ENCODE measurements around the gene REV3L.

Gene REV3L

DNA sequence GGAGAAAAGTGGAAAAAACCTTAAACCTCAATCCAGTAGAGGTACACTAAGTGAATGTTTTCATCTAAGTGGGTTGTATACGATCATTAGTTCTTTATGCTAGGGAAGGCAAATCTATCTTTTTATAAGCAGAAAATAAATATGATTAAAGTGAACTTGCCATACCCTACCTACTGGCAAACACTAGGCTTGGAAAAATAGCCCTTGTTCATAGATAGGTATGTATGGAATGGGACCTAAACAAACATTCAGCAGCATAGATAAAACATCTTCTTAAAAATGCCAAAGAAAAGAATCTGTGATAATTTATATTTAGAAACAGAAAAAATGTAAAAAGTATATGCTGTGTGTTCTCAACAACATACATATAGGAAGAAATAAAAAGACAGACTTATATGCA, 18.8 kb downstream of the REV3L start:
- DNase-seq, result no peak

DNA sequence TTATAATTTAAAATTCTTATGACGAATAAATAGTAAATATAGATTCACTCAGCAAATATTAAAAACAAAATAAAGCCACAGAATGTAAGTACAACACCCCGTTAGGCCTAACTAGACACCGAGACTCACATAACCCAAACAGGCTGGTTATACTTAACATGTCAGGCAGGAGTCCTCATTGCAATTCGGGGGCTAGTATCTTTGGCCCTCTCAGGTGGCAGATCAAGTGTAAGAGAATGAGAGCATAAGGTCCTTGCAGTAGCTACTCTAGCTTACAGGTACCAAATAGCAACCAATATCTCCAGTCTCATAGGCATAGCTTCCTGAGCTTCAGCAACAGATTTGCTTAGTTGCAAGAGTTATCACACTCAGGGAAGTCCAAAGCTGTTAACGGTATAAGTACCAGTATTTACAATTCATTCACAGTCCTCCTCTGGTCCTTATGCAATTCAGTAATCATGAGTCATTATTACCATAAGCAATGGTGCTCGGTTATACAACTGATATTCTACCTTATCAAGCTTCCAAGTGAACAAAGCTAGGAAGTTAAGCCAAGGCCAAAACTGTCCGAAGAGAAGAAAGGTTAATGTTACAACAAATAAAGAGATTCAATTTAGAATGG, 20.1 kb downstream of the REV3L start:
- no peak for DNase-seq

GRCh38 chr6:111461860-111462259, 21.2 kb downstream of the REV3L start:
- no peak for DNase-seq

DNA sequence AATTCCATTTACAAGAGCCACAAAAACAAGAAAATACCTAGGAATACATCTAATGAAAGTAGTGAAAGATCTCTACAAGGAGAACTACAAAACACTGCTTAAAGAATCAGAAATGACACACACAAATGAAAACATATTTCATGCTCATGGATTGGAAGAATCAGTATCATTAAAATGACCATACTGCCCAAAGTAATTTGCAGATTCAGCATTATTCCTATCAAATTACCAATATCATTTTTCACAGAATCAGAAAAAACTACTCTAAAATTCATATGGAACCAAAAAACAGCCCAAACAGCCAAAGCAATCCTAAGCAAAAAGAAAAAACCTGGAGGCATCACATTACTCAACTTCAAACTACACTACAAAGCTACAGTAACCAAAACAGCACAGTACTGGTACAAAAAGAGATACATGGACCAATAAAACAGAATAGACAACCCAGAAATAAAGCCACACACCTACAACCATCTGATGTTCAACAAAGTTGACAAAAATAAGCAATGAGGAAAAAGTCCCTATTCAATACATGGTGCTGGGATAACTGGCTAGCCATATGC, 24.3 kb downstream of the REV3L start:
- DNase-seq, result no peak

DNA sequence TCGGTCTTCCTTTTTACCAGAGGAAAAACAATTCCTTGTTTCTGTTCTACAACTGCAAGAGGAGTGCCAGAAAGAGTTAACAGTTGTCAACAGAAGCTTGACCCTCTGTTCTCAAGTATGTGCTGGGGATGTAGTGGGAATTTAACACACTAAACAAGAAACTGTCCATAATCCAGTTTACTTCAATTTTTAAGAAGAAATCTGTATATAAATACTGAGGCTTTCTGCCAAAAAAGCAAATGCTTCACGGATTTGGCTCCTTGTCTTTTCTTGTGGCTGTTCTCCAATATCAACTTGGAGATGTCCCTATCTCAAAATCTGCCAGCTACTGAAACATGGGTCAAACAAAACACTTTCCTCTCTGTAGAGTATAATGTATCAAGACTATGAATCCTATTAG, 26.8 kb downstream of the REV3L start:
- DNase-seq, result no peak

- no peak for DNase-seq
Observed at GRCh38 chr6:111450636-111451035, 32.4 kb downstream of the REV3L start.

DNA sequence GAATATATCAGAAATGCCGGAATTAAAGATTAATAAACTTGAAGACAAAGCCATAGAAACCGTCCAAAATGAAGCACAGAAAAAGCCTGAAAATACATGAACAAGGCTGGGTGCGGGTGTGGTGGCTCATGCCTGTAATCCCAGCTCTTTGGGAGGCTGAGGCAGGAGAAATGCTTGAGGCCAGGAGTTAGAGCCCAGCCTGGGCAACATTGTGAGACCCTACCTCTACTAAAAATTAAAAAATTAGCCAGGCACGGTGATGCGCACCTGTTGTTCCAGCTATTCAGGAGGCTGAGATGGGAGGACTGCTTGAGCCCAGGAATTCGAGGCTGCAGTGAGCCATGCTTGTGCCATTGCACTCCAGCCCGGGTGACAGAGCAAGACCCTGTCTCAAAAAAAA, 32.9 kb downstream of the REV3L start:
- no peak for DNase-seq

GRCh38 chr6:111449129-111449528, 33.9 kb downstream of the REV3L start:
- DNase-seq, result no peak

- no peak for DNase-seq
Observed at GRCh38 chr6:111447051-111447450, 36.0 kb downstream of the REV3L start.

DNA sequence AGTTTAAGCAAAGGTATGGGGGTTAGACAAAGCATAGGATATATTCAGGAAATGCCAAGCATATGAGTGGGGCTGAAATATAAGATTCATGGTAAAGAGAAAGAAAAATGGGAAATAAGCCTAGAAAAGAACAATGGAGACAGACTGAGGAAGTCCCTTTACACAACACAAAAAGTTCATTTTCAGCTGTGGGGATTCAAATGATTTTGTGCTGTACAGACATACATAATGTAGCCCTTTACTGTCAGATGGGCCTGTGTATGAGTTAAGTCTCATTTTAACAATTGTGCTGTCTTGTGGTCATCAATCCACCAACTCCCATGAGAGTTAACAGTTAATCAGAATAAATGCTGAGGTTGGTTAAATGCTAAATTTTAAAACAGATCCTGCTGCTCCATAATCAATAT, 37.2 kb downstream of the REV3L start:
- no peak for DNase-seq

DNA sequence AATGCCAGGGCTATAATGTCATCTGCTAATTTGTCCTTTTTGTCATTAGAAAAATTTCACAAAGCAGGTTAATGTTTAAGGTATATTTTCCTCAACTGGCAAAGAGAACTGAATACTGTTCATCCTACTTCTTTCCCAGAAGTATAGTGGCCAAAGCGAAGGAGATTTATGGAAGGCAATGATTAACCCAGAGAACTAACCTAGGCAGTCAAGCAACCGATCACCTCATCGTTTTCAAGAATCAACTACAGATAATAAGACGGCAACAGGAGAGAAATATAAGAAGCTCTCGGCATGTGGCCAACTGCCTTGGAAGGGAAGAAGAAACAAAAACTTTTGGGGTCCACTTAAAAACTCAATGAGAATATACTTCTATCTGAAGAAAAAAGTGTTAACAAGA, 38.2 kb downstream of the REV3L start:
- DNase-seq, result no peak

DNA sequence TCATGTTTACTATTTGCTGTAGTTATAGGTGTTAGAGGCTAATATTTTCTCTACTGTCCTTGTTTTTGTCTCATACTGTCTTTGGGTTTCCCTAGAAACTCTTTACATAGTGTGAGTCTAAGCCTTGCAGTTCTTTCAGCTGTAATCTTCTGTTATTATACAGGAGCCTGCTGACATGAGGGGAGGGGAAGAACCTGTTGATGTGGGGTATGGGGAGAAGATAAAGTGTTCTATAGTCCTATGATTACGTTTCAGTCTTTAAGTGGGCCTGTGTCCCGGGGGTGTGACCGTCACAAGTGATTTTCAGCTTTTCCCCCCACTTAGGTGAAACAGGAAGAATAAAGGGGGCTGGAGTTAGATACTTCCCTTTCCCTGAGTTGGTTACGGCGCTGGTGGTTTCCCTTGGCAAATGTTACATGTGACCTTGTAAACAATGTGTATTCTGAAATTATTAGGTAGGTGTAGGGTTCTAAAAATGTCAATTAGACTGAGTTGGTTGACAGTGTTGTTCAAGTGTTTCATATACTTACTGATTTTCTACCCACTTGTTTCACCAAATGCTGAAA, 41.3 kb downstream of the REV3L start:
- no peak for DNase-seq

- DNase-seq, result no peak
Observed at GRCh38 chr6:111439171-111439570, 43.8 kb downstream of the REV3L start.

GRCh38 chr6:111437573-111437972, 45.4 kb downstream of the REV3L start:
- no peak for DNase-seq

DNA sequence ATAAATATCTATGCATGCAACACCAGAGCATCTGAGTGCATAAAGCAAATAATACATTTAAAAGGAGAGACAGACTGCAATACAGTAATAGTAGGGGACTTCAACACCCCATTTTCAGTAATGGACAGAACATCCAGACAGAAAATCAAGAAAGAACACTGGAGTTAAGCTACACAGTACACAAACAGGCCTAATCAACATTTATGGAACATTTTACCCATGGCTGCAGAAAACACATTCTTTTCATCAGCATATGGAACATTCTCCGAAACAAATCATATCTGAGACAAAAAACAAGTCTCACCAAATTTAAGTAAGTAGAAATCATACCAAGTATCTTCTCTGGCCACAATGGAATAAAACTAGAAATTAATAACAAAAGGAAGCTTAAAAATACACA, 50.5 kb downstream of the REV3L start:
- no peak for DNase-seq

DNA sequence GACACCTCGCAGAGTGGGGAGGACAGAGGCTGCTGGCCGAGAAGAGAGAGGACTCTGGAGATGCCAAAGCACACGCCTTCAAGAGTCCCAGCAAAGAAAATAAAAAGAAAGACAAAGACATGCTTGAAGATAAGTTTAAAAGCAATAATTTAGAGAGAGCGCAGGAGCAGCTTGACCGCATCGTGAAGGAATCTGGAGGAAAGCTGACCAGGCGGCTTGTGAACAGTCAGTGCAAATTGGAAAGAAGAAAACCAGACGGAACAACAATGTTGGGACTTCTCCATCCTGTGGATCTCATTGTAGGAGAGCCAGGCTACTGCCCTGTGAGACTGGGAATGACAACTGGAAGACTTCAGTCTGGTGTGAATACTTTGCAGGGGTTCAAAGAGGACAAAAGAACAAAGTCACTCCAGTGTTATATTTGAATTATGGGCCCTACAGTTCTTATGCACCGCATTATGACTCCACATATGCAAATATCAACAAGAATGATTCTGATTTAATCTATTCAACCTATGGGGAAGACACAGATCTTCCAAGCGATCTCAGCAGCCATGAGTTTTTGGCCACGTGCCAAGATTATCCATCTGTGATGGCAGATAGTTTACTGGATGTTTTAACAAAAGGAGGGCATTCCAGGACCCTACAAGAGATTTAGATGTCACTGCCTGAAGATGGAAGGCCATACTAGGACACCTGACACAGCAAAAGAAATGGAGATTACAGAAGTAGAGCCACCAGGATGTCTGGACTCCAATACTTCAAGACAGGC, 52.2 kb downstream of the REV3L start:
- DNase-seq, result no peak

DNA sequence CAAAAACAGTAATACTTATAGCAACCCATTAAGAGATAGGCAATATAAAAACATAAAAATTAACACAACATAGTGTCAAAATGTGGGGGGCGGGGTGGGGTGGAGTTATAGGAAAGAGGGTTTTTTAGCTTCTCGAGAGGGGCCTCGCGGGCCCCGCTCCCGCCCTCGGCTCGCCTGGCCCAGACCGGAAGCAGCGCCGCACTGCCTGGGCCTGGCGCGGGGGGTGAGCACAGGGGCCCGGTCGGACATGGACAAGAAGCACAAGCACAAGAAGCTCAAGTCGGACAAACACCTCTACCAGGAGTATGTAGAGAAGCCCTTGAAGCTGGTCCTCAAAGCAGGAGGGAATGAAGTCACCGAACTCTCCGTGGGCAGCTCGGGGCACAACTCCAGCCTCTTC, 53.4 kb downstream of the REV3L start:
- DNase-seq, result no peak

DNA sequence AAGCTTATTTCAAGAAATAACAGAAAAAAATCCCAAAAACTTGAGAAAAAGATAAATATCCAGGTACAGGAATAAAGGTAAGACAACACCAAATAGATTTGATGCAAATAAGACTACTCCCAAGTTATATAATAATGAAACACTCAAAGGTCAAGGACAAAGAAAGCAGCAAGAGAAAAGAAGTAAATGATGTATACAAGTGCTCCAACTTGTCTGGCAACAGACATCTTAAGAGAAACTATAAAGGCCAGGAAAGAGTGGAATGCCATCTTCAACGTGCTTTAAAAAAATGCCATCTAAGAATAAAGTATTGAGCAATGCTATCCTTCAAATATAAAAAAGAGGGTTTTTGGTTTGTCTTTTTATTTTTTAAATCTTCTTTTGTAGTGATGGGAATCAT, 54.2 kb downstream of the REV3L start:
- no peak for DNase-seq

DNA sequence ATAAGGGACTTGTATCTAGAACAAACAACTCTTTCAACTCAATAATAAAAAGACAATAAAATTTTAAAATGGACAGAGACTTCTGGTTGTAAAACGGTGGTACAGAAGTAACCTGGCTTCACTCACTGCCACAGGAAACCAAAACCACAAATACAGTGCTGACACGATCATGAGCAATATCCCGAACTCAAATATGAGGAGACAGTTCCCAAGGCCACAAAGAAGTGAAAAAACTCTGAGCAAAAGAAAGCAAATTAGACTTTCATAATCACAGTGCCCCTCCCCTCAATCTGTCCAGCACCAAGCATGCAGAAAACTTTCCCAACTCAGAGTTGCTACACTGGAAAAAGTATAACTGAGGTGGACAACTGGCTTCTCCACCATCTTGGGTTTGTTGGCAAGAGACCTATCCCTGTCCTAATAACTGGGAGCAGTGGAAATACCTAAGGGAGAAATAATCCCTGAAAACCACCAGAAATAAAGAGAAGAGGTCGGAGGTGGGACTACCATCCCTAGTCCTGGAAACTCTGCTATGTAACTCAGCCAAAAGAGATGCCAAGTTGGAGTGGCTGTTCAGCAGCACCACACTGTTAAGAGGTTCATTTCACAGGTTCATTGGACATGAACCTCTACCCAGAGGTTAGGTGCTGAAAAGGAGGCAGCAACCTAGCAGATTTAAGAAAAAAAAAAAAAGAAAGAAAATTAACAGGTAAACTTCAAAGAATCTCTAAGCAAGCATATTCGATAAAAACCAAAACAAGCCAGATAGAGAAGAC, 55.5 kb downstream of the REV3L start:
- no peak for DNase-seq

GRCh38 chr6:111423960-111424846, 58.8 kb downstream of the REV3L start:
- no peak for DNase-seq

GRCh38 chr6:111423055-111423633, 59.9 kb downstream of the REV3L start:
- no peak for DNase-seq
